ENCODE results near the gene EMC9. TPM values are rescaled to one million over a fixed set of nuclear protein-coding genes. Genes with fewer than 3 reads are reported as not detected.

The EMC9 gene
- total RNA-seq, 1 donor from 2014 or later, result 14.0 TPM

DNA sequence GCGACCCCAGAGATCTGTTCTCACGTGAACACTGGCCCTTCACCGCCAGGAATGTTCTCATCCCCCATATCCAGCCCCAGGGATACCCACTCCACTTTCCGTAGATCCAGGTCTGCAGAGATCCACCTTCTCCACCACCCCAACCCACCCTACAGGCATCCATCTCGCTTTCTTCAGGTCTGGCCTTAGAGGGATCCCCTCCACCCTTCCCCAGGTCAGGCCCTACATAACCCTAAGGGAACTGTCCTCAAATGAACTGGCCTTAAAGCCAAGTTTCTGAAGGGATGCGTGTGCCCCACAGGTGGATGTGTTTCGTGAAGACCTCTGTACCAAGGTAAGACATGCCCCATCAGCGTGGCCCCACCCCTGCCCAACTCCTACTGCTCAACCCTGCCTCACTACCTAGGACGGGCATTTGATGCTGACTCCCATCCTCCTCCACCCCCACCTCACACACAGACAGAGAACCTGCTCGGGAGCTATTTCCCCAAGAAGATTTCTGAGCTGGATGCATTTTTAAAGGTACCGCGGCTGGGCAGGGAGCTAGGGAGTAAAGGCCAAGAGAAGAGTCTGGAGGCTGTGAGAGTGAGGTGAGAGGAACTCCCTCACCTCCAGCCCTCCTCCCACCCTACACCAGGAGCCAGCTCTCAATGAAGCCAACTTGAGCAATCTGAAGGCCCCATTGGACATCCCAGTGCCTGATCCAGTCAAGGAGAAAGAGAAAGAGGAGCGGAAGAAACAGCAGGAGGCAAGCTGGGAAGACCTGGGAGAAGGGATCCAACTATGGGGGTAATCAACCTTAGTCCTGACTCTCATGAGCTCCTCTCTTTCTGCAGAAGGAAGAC is 4.5 kb downstream of the EMC9 start:
- no peak overlapping the region for H3K27ac Mint-ChIP-seq
- Histone ChIP-seq H3K27me3 (peaks cover 9% of the 10 kb centered on the region), H3F3A (ENCODE audit: low read depth) (peaks cover 62% of the 10 kb centered on the region), H3K9ac (no peak overlapping the region), H3K4me2 (peak overlapping the region; percentile 91), H2AFZ (replicated peaks) (no peak overlapping the region), H3K4me3 (peak overlapping the region; percentile 89), H3K27ac (no peak overlapping the region), H3K79me2 (ENCODE audit: low read depth) (peaks cover 20% of the 10 kb centered on the region), H4K20me1 (ENCODE audit: low read depth) (peaks cover 23% of the 10 kb centered on the region), H3K9me3 (ENCODE audit: low read depth) (no peaks in the 10 kb centered on the region), H3K36me3 (no peaks in the 10 kb centered on the region), H3K4me1 (peaks cover 13% of the 10 kb centered on the region)
- H3K4me3 Mint-ChIP-seq, result peak overlapping the region; percentile 83
- H3K36me3 Mint-ChIP-seq, result peaks cover 27% of the 10 kb centered on the region
- TF ChIP-seq EZH2 (IDR thresholded peaks at IDR 0.05) (no peak), EZH2phosphoT487 (IDR thresholded peaks at IDR 0.05) (no peak)
- TF ChIP-seq, protein P1, sequence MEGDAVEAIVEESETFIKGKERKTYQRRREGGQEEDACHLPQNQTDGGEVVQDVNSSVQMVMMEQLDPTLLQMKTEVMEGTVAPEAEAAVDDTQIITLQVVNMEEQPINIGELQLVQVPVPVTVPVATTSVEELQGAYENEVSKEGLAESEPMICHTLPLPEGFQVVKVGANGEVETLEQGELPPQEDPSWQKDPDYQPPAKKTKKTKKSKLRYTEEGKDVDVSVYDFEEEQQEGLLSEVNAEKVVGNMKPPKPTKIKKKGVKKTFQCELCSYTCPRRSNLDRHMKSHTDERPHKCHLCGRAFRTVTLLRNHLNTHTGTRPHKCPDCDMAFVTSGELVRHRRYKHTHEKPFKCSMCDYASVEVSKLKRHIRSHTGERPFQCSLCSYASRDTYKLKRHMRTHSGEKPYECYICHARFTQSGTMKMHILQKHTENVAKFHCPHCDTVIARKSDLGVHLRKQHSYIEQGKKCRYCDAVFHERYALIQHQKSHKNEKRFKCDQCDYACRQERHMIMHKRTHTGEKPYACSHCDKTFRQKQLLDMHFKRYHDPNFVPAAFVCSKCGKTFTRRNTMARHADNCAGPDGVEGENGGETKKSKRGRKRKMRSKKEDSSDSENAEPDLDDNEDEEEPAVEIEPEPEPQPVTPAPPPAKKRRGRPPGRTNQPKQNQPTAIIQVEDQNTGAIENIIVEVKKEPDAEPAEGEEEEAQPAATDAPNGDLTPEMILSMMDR (IDR thresholded peaks at IDR 0.05), result no peak
- H3K4me1 Mint-ChIP-seq, result peaks cover 30% of the 10 kb centered on the region
- DNase-seq (ENCODE audit: low spot score), result no peak
- peaks cover 11% of the 10 kb centered on the region for H3K27me3 Mint-ChIP-seq (ENCODE audit: insufficient read depth, low read depth)
- H3K9me3 Mint-ChIP-seq, result no peaks in the 10 kb centered on the region

DNA sequence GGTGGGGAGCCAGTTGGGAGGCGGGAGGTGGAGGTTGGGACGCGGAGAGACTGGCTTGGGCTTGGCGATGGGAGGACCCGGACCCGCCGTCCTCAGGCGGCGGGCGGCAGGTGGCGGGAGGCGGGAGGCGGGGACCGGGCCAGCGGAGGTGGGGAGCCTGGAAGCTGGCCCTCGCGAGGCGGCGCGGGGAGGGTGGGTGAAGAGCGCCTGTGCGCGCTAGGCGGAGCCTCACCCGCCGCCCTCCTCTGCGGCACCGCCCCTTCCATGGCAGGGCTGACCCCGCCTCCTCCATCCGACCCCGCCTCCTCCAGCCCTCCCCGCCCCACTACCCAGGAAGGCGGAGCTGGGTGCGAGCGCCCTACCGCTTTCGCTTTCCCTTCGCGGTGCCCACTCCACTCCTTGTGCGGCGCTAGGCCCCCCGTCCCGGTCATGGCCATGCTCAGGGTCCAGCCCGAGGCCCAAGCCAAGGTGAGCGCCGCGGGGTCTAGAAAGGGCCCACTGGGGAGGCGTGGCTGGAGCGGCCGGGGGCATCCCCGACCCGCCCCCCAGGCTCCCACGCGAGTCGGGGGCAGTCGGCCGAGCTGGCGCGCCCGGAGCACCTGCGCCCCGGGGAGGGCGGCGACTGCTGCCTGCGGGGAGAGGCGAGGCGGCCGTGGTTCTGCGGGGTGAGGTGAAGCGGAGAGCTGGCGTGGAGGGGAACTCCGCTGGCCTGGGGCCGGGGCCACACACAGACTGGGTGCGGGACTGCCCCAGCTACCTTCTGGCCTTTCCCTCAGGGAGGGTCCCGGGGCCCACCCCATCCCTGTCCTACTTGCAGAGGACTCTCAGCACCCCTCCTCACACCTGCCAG is 5.3 kb downstream of the EMC9 start, which contains the start of gene PSME1:
Gene PSME1 (plus strand): TSS at position 361 of the 850 bp plus-strand sequence. CDS start 69 bp downstream, at position 430.
- H4K20me1 ChIP-seq (ENCODE audit: low read depth), result peaks cover 23% of the 10 kb centered on the region
- H3K36me3 Mint-ChIP-seq, result peaks cover 27% of the 10 kb centered on the region
- peaks cover 55% of the 10 kb centered on the region for H3F3A ChIP-seq (ENCODE audit: low read depth)
- peak; percentile 96 for DNase-seq (ENCODE audit: low spot score)
- H3K27me3 ChIP-seq, result peaks cover 9% of the 10 kb centered on the region
- H3K9me3 ChIP-seq (ENCODE audit: low read depth), result no peaks in the 10 kb centered on the region
- peak within 1 kb of the TSS; percentile 91 for H3K4me2 ChIP-seq
- TF ChIP-seq, protein P1 (IDR thresholded peaks at IDR 0.05), result no peak
- TF ChIP-seq EZH2phosphoT487 (IDR thresholded peaks at IDR 0.05), result no peak
- H3K79me2 ChIP-seq (ENCODE audit: low read depth), result peaks cover 20% of the 10 kb centered on the region
- H3K4me3 ChIP-seq, result peak within 1 kb of the TSS; percentile 89
- peak within 1 kb of the TSS; percentile 71 for H2AFZ ChIP-seq (replicated peaks)
- H3K9ac ChIP-seq, result no peak within 1 kb of the TSS
- peaks cover 7% of the 10 kb centered on the region for H3K27me3 Mint-ChIP-seq (ENCODE audit: insufficient read depth, low read depth)
- H3K27ac ChIP-seq, result no peak within 1 kb of the TSS
- no peaks in the 10 kb centered on the region for H3K36me3 ChIP-seq
- peaks cover 13% of the 10 kb centered on the region for H3K4me1 ChIP-seq
- H3K4me3 Mint-ChIP-seq, result peak within 1 kb of the TSS; percentile 87
- H3K9me3 Mint-ChIP-seq, result no peaks in the 10 kb centered on the region
- peaks cover 27% of the 10 kb centered on the region for H3K4me1 Mint-ChIP-seq
- no peak within 1 kb of the TSS for H3K27ac Mint-ChIP-seq

DNA sequence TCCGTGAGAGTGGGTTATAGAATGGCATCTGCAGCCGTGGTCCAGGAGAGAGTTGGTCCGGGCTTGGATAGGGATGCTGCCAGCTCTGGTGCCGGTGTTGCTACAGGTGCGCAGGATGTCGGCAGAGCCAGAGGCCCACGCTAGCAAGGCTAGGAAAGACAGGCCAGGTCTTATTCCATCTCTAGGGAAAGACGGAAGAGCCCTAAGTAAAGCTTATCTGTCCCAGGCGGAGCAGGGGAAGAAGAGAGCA is 5.9 kb downstream of the EMC9 start:
- Histone ChIP-seq H3K9me3 (ENCODE audit: low read depth) (no peaks in the 10 kb centered on the region), H3K4me3 (peak overlapping the region; percentile 89), H3K27ac (no peak overlapping the region), H2AFZ (replicated peaks) (peak overlapping the region; percentile 71), H4K20me1 (ENCODE audit: low read depth) (peaks cover 22% of the 10 kb centered on the region), H3K27me3 (peaks cover 9% of the 10 kb centered on the region), H3K4me1 (peaks cover 13% of the 10 kb centered on the region), H3F3A (ENCODE audit: low read depth) (peaks cover 50% of the 10 kb centered on the region), H3K79me2 (ENCODE audit: low read depth) (peaks cover 15% of the 10 kb centered on the region), H3K36me3 (no peaks in the 10 kb centered on the region), H3K9ac (no peak overlapping the region), H3K4me2 (peak overlapping the region; percentile 91)
- Mint-ChIP-seq H3K9me3 (no peaks in the 10 kb centered on the region), H3K27ac (no peak overlapping the region), H3K36me3 (peaks cover 27% of the 10 kb centered on the region), H3K27me3 (ENCODE audit: insufficient read depth, low read depth) (peaks cover 7% of the 10 kb centered on the region), H3K4me3 (peak overlapping the region; percentile 87), H3K4me1 (peaks cover 27% of the 10 kb centered on the region)
- TF ChIP-seq EZH2 (IDR thresholded peaks at IDR 0.05), result no peak
- TF ChIP-seq EZH2phosphoT487 (IDR thresholded peaks at IDR 0.05), result no peak
- TF ChIP-seq, protein P1 (IDR thresholded peaks at IDR 0.05), result no peak
- DNase-seq (ENCODE audit: low spot score), result no peak
